GM12864 (cell line): ENCODE measurements around the gene ZFYVE16.
"Not testable (repeated sequence)": the region's sequence is repeated elsewhere in the genome, so short reads cannot be mapped to it uniquely, and the experiment has no call there.

Experiments used
- DNase-seq: peaks from one replicate; pipeline ENCODE4 v3.0.0-alpha.2; 2011; ENCODE audit warnings: low read depth
- H3K4me3 ChIP-seq: 2 replicates; pipeline ENCODE4 v1.5.1; 2011; ENCODE audit warnings: mild to moderate bottlenecking, low read depth, low read length, control low read depth
- CTCF ChIP-seq: IDR thresholded peaks from 2 replicates; pipeline ENCODE4 v1.5.1; 2011; ENCODE audit warnings: low read depth, mild to moderate bottlenecking, moderate library complexity, low read length, control low read depth, inconsistent platforms; ENCODE audit errors: missing control alignments

The ZFYVE16 gene

GRCh38 chr5:80399526-80400239 is 8.2 kb upstream of the ZFYVE16 start:
- no peak for TF ChIP-seq CTCF
- H3K4me3 ChIP-seq, result no peak overlapping the region
- DNase-seq, result peak; percentile 37

GRCh38 chr5:80400368-80400767 is 7.5 kb upstream of the ZFYVE16 start:
- DNase-seq, H3K4me3 ChIP-seq: not testable (repeated sequence)

GRCh38 chr5:80403782-80404181 is 4.1 kb upstream of the ZFYVE16 start:
- no peak overlapping the region for H3K4me3 ChIP-seq
- no peak for DNase-seq
- TF ChIP-seq CTCF, result no peak

- peak overlapping the region; percentile 81 for H3K4me3 ChIP-seq
- DNase-seq, result no peak
- TF ChIP-seq CTCF, result no peak
These were observed 707 bp upstream of the ZFYVE16 start for GRCh38 chr5:80406980-80407734.

- peak; percentile 11 for TF ChIP-seq CTCF
- DNase-seq, result no peak
- peak overlapping the region; percentile 81 for H3K4me3 ChIP-seq
These were observed 861 bp downstream of the ZFYVE16 start for GRCh38 chr5:80408484-80409366.

GRCh38 chr5:80409367-80409966 is 1.6 kb downstream of the ZFYVE16 start:
- TF ChIP-seq CTCF, result no peak
- no peak overlapping the region for H3K4me3 ChIP-seq
- DNase-seq, result no peak

GRCh38 chr5:80411589-80412219 is 3.8 kb downstream of the ZFYVE16 start:
- DNase-seq, result no peak
- no peak overlapping the region for H3K4me3 ChIP-seq
- no peak for TF ChIP-seq CTCF
